ENCODE results near the gene TRIO.

Gene TRIO

DNA sequence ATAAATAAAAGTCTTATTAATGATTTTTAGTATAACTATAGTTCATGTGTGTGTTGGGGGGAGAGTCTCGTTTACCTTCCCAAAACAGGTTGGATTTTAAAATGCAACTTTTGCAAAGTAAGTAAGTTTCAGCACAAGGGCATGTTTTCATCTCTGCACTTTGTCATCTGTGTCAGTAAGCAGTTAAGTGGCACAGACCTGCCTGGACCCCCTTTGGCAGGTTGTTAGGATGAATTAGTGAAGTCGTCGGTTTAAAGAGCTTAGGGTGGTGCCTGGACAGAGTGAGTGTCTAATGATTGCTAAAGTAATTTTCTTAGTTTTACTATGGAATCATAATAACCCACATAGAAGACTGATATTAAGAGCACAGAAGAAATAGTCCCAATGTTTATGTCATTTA is 74.9 kb downstream of the TRIO start:
- CTCF ChIA-PET = no interaction called here
- no peak overlapping the region for H3K27ac ChIP-seq
- no peak for DNase-seq (ENCODE audit: low spot score)
- POLR2A ChIA-PET (ENCODE audit: low non-redundant PET) = no interaction called here
- TF ChIP-seq, protein P1, sequence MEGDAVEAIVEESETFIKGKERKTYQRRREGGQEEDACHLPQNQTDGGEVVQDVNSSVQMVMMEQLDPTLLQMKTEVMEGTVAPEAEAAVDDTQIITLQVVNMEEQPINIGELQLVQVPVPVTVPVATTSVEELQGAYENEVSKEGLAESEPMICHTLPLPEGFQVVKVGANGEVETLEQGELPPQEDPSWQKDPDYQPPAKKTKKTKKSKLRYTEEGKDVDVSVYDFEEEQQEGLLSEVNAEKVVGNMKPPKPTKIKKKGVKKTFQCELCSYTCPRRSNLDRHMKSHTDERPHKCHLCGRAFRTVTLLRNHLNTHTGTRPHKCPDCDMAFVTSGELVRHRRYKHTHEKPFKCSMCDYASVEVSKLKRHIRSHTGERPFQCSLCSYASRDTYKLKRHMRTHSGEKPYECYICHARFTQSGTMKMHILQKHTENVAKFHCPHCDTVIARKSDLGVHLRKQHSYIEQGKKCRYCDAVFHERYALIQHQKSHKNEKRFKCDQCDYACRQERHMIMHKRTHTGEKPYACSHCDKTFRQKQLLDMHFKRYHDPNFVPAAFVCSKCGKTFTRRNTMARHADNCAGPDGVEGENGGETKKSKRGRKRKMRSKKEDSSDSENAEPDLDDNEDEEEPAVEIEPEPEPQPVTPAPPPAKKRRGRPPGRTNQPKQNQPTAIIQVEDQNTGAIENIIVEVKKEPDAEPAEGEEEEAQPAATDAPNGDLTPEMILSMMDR (conservative IDR thresholded peaks at IDR 0.05; ENCODE audit: low read depth) = no peak

GRCh38 chr5:14218480-14218879 is 75.3 kb downstream of the TRIO start:
- ChIA-PET CTCF (no interaction called here), POLR2A (ENCODE audit: low non-redundant PET) (no interaction called here)
- no peak overlapping the region for H3K27ac ChIP-seq
- no peak for DNase-seq (ENCODE audit: low spot score)
- TF ChIP-seq, protein P1 (conservative IDR thresholded peaks at IDR 0.05; ENCODE audit: low read depth) = no peak

GRCh38 chr5:14218897-14219573 is 75.9 kb downstream of the TRIO start:
- no peak for DNase-seq (ENCODE audit: low spot score)
- POLR2A ChIA-PET (ENCODE audit: low non-redundant PET) = no interaction called here
- H3K27ac ChIP-seq = no peak overlapping the region
- TF ChIP-seq, protein P1 (conservative IDR thresholded peaks at IDR 0.05; ENCODE audit: low read depth) = no peak
- CTCF ChIA-PET = no interaction called here

- no peak for DNase-seq (ENCODE audit: low spot score)
- CTCF ChIA-PET = no interaction called here
- H3K27ac ChIP-seq = no peak overlapping the region
- TF ChIP-seq, protein P1 (conservative IDR thresholded peaks at IDR 0.05; ENCODE audit: low read depth) = no peak
- POLR2A ChIA-PET (ENCODE audit: low non-redundant PET) = no interaction called here
Measured at GRCh38 chr5:14219800-14220512, 76.8 kb downstream of the TRIO start.

DNA sequence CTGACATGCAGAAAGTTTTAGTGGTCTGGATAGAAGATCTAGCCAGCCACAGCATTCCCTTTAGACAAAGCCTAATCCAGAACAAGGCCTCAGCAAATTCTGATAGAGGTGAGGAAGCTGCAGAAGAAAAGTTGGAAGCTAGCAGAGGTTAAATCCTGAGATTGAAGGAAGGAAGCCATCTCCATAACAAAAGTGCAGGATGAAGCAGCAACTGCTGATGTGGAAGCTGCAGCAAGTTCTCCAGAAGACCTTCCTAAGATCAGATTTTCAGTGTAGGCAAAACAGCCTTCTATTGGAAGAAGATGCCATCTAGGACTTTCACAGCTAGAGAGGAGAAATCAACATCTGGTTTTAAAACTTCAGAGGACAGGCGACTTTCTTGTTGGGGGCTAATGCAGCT is 77.5 kb downstream of the TRIO start:
- H3K27ac ChIP-seq = no peak overlapping the region
- TF ChIP-seq, protein P1 (conservative IDR thresholded peaks at IDR 0.05; ENCODE audit: low read depth) = no peak
- DNase-seq (ENCODE audit: low spot score) = no peak
- ChIA-PET POLR2A (ENCODE audit: low non-redundant PET) (no interaction called here), CTCF (no interaction called here)

GRCh38 chr5:14221732-14222131 is 78.6 kb downstream of the TRIO start:
- no peak overlapping the region for H3K27ac ChIP-seq
- DNase-seq (ENCODE audit: low spot score) = no peak
- TF ChIP-seq, protein P1 (conservative IDR thresholded peaks at IDR 0.05; ENCODE audit: low read depth) = no peak
- ChIA-PET POLR2A (ENCODE audit: low non-redundant PET) (no interaction called here), CTCF (no interaction called here)

All from RWPE1 (cell line).